NCI-H187 treated with DMSO at 0.1 percent for 48 hours (cell line): ENCODE measurements around the gene CSF1.

Source experiments
- DNase-seq: peaks from one replicate; lab custom pipeline; 2025; lab: John Stamatoyannopoulos, UW

CSF1 gene

DNA sequence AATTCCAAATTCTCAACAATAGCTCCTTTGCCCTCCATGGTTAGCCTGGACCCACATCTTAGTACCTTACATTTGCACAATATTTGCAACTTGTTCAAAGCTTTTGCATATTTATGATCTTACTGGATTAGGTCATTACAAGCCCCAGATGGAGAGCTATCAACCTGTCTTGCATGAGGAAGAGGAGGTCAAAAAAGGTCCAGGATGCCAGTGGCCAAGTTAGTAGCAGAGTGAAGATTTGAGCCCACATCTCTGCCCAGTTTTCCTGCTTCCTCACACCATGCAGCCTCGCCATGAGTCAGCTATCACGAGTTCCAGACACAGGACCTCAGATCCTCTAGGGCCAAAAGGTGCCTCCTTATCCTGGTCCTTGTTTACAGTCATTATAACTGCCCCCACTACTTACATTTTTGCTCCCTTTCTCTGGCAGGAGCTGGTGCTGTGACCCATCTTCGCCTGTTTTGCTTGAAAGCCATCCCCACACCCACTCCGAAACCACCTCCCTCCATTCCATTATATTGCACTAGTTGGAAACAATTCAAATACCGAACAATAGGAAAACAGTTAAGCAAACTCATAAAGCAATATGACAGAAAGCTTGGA lies 68.9 kb downstream of the CSF1 start:
- no peak for DNase-seq
